AG04450 (cell line): Measurements from ENCODE around the gene IFITM5. TPM values are rescaled to one million over a fixed set of nuclear protein-coding genes. Genes with fewer than 3 reads are reported as not detected.

Experiments
- CTCF ChIA-PET: fragments of 300-600, 350-600 bp; formaldehyde crosslinking; extraction: SDS; loops from one replicate; lab custom pipeline; 2022; ENCODE audit warnings: antibody characterized with exemption, inconsistent platforms; lab: Charles Lee
- POLR2A ChIA-PET: fragments of 350-600 bp; formaldehyde crosslinking; extraction: SDS; loops from one replicate; lab custom pipeline; 2021; ENCODE audit warnings: antibody characterized with exemption, inconsistent platforms; lab: Yijun Ruan, JAX
- DNase-seq: peaks from one replicate; pipeline ENCODE4 v3.0.0-alpha.2; 2011; ENCODE audit warnings: low read depth, low spot score
- H3K27ac ChIP-seq: one replicate; pipeline ENCODE4 v1.5.1; 2012; ENCODE audit warnings: low read depth, low read length, control low read depth
- H3K27me3 ChIP-seq: one replicate; pipeline ENCODE4 v1.6.0; 2012; ENCODE audit warnings: low read length; ENCODE audit not compliant: control insufficient read depth, insufficient read depth
- H3K4me3 ChIP-seq: 2 replicates; pipeline ENCODE4 v1.5.1; 2011; ENCODE audit warnings: mild to moderate bottlenecking, low read depth, low read length, control low read depth
- H3K9me3 ChIP-seq: 2 replicates; pipeline ENCODE4 v1.5.1; 2012; ENCODE audit warnings: low read length; ENCODE audit not compliant: control insufficient read depth, insufficient read depth
- CTCF ChIP-seq: IDR thresholded peaks from 2 replicates; pipeline ENCODE4 v1.5.1; 2011; ENCODE audit warnings: low read depth, low read length, control low read depth, inconsistent platforms
- polyA plus RNA-seq: library from polyadenylated mRNA; depleted of rRNA; stranded (reverse); fragments of >200 nt; gene quantifications from 2 replicates; pipeline ENCODE4 v1.2.3, GENCODE V29; 2011

Gene IFITM5
- polyA plus RNA-seq, 1 experiment = not detected

- Histone ChIP-seq H3K9me3 (peaks cover 10% of the 10 kb centered on the region; the same call in 1 of the 2 replicates), H3K27ac (no peak overlapping the region), H3K4me3 (no peak overlapping the region), H3K27me3 (peaks cover 35% of the 10 kb centered on the region)
- ChIA-PET CTCF (interaction anchor here (0.6 kb wide), 1 partner anchor 32 kb away, joined by 3 read pairs; no protein-coding TSS in a partner anchor), POLR2A (interaction anchor here (0.6 kb wide), 1 partner anchor 11 kb away, joined by 3 read pairs; no protein-coding TSS in a partner anchor)
- no peak for TF ChIP-seq CTCF
- no peak for DNase-seq
Measured at GRCh38 chr11:272195-272930, 27.0 kb downstream of the IFITM5 start.

GRCh38 chr11:271319-271715 lies 28.0 kb downstream of the IFITM5 start:
- ChIA-PET POLR2A (interaction anchor here (0.6 kb wide), 1 partner anchor 12 kb away, joined by 3 read pairs; no protein-coding TSS in a partner anchor), CTCF (interaction anchor here (0.6 kb wide), 1 partner anchor 33 kb away, joined by 3 read pairs; no protein-coding TSS in a partner anchor)
- no peak for TF ChIP-seq CTCF
- no peak overlapping the region for H3K4me3 ChIP-seq
- peaks cover 10% of the 10 kb centered on the region; the same call in 1 of the 2 replicates for H3K9me3 ChIP-seq
- DNase-seq = no peak
- H3K27me3 ChIP-seq = peaks cover 29% of the 10 kb centered on the region
- no peak overlapping the region for H3K27ac ChIP-seq

GRCh38 chr11:270451-271318 lies 28.6 kb downstream of the IFITM5 start:
- no peak for DNase-seq
- peaks cover 29% of the 10 kb centered on the region for H3K27me3 ChIP-seq
- no peak overlapping the region for H3K4me3 ChIP-seq
- TF ChIP-seq CTCF = no peak
- POLR2A ChIA-PET = no interaction called here
- CTCF ChIA-PET = no interaction called here
- no peak overlapping the region for H3K27ac ChIP-seq
- peaks cover 15% of the 10 kb centered on the region; the same call in 1 of the 2 replicates for H3K9me3 ChIP-seq

GRCh38 chr11:269146-269890 lies 30.0 kb downstream of the IFITM5 start:
- Histone ChIP-seq H3K27ac (no peak overlapping the region), H3K4me3 (no peak overlapping the region), H3K9me3 (peaks cover 15% of the 10 kb centered on the region; the same call in 1 of the 2 replicates), H3K27me3 (peaks cover 26% of the 10 kb centered on the region)
- ChIA-PET POLR2A (interaction anchor here (1.1 kb wide), 1 partner anchor 62 kb away, joined by 3 read pairs; the partner anchor contains the start of genes BET1L and RIC8A), CTCF (no interaction called here)
- TF ChIP-seq CTCF = no peak
- no peak for DNase-seq
